ENCODE measurements around the gene RELB.

GRCh38 chr19:45057444-45057843, 56.2 kb downstream of the RELB start:
- no peak for TF ChIP-seq POLR2AphosphoS5 (IDR thresholded peaks at IDR 0.05; ENCODE audit: low read depth, low read length)
- no peak for TF ChIP-seq POLR2A (IDR thresholded peaks at IDR 0.05; ENCODE audit: low read depth, low read length)

All from GM12892 (cell line).